Measurements from ENCODE around the gene RTN4RL1. TPM values are rescaled to one million over a fixed set of nuclear protein-coding genes. Genes with fewer than 3 reads are reported as not detected.

RTN4RL1 gene
- total and polyA plus RNA-seq, 2 of the 13 experiments (the other 11 are each of a cell fraction or from before 2014, with no cell fraction given): 0.01 TPM; not detected in 1

- TF ChIP-seq SNAPC4 (CRISPR knock-in tag; IDR thresholded peaks at IDR 0.05): 0 out of 2 replicates have a peak, but pooled peaks have one; percentile 60
- no peak for TF ChIP-seq ATF7 (IDR thresholded peaks at IDR 0.05)
- TF ChIP-seq ATF7 (CRISPR knock-in tag; IDR thresholded peaks at IDR 0.05): 0 out of 2 replicates have a peak, but pooled peaks have one; percentile 13
- no peak for TF ChIP-seq CENPBD1 (CRISPR knock-in tag; IDR thresholded peaks at IDR 0.05; ENCODE audit: borderline replicate concordance, low read depth)
- peak; percentile 22 for TF ChIP-seq XRCC5 (optimal IDR thresholded peaks at IDR 0.05; ENCODE audit: low read length)
- TF ChIP-seq GMEB2 (CRISPR knock-in tag; IDR thresholded peaks at IDR 0.05; ENCODE audit: low read depth): no peak
- peak; percentile 23; the same call in 1 of the 2 replicates for TF ChIP-seq ZNF800 (CRISPR knock-in tag; IDR thresholded peaks at IDR 0.05)
- TF ChIP-seq TARDBP (CRISPR knock-in tag; IDR thresholded peaks at IDR 0.05): 0 out of 2 replicates have a peak, but pooled peaks have one; percentile 19
- TF ChIP-seq GFI1 (CRISPR knock-in tag; IDR thresholded peaks at IDR 0.05; ENCODE audit: borderline replicate concordance): peak; percentile 69; the same call in 1 of the 2 replicates
- TF ChIP-seq ZNF777 (CRISPR knock-in tag; IDR thresholded peaks at IDR 0.05): 0 out of 2 replicates have a peak, but pooled peaks have one; percentile 49
- 0 out of 2 replicates have a peak, but pooled peaks have one; percentile 49 for TF ChIP-seq BRD4 (CRISPR knock-in tag; IDR thresholded peaks at IDR 0.05)
- TF ChIP-seq FOXA3 (CRISPR knock-in tag; IDR thresholded peaks at IDR 0.05): peak; percentile 31; the same call in 1 of the 2 replicates
- TF ChIP-seq ZBTB34 (CRISPR knock-in tag; IDR thresholded peaks at IDR 0.05): no peak
- TF ChIP-seq DMAP1 (CRISPR knock-in tag; IDR thresholded peaks at IDR 0.05): peak; percentile 9; the same call in 1 of the 2 replicates
- no peak for TF ChIP-seq TFAP4 (IDR thresholded peaks at IDR 0.05; ENCODE audit: borderline replicate concordance, low read depth)
- peak; percentile 40 for TF ChIP-seq JARID2 (CRISPR knock-in tag; IDR thresholded peaks at IDR 0.05; ENCODE audit: insufficient replicate concordance)
- TF ChIP-seq HDAC1 (CRISPR knock-in tag; IDR thresholded peaks at IDR 0.05): peak; percentile 12
- 0 out of 2 replicates have a peak, but pooled peaks have one; percentile 20 for TF ChIP-seq ZMYM2 (CRISPR knock-in tag; IDR thresholded peaks at IDR 0.05)
These were observed 27.7 kb downstream of the RTN4RL1 start (continued) for GRCh38 chr17:1997289-1997926.

Measured in HepG2 (cell line).